ENCODE results near the gene GHR.

The GHR gene

DNA sequence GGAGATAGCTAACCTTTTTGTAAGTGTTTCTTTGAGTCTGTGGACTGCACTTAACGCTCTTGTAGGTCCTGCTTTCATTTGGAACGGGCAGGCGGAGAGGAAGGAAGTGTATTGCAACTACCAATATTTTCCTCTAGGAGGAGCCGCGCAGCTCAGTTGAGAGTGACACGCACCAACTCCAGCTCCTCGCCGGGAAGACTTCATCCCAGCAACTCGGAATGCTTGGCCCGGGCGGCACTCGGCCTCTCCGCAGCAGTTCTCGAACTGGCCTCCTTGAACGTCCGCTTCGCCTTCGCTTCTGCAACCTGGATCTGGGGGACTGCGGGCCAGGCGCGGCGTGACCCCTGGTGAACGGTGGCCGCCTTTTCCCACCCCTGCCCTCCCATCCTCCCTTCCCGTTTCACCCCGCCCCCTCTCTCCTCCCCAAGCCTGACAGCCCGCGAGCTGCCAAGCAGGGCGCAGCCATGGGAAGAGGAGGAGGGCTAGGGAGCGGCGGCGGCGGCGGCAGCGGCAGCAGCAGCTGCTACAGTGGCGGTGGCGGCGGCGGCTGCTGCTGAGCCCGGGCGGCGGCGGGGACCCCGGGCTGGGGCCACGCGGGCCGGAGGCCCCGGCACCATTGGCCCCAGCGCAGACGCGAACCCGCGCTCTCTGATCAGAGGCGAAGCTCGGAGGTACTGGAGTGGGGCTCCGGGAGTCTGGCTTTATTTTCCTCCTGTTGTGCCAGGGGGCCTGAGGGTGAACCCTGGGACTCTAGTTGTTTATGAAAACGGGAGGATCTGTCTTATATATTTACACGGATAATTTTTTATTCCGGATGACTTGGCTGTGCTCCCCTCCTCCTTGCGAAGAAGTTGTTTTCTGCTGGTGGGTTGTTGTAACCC is at the start of gene GHR:
Gene GHR (plus strand): TSS at position 155 of the 881 bp plus-strand sequence. CDS start 142,436 bp downstream, outside the sequence.
- peak; percentile 92 for DNase-seq (ENCODE audit: low spot score)

DNA sequence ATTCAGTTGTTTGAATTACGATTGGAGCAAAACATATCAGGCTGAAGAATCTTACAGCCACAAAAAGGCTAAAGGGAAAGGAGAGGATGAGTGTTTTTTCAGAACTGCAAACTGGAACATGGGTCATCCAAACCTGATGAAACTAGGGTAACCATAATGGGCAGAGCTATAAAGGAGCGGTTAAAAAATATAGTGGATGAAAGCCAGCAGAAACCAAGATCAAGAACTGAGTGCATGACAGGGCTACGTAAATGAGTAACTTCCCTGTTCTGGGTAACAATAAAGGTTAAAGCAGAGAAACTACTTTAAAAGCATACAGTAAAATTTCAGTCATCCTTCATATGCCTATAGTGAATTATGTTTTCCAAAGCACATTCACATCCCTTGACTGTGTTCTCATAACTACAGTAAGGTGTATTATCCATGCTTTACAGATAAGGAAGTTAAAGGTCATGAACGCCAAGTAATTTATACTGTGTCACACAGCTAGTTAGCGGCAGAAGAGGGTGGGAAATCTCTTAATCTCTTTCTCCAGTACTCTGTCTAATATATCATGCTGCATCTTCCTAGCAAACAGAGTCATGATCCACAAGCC is 48.5 kb upstream of the GHR start:
- no peak for DNase-seq (ENCODE audit: low spot score)

DNA sequence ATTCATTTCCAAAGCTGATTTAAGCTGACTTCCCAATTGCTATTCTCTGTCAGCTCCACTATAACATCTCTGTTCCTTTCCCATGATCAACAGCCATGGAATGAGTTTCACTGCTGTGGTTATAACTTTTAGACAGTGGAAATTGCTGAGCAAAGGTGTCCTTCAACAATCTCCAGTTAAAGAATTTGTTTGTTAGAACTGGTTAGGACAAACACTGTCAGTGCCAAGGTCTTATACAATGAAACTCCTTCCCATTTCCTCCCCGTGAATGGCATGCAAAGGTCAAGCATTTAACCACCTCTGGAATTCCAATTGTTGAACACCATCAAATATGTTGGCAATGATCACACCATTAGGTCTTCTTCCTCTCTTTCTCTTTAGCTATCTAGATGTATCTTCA is 45.7 kb upstream of the GHR start:
- no peak for DNase-seq (ENCODE audit: low spot score)

DNA sequence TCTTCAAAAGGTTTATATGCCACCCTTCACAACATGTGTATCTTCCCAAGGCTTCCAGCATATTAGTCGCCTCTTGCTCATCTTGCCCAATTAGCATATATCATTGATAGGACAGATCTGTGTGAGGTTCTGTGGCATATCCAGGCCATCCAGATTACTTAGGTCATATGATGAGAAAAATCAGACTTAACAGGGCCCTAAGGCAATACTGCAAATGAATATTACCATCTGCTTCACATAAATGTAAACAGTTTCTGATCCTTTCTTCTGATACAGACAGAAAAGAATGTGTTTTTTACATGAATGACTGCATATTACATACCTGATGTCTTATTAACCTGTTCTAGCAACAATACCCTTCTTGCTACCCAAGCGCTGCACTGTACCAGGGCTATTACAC is 41.3 kb upstream of the GHR start:
- no peak for DNase-seq (ENCODE audit: low spot score)

- no peak for DNase-seq (ENCODE audit: low spot score)
Observed at GRCh38 chr5:42387563-42387962, 35.7 kb upstream of the GHR start.

- no peak for DNase-seq (ENCODE audit: low spot score)
Observed at GRCh38 chr5:42390115-42390514, 33.1 kb upstream of the GHR start.

DNA sequence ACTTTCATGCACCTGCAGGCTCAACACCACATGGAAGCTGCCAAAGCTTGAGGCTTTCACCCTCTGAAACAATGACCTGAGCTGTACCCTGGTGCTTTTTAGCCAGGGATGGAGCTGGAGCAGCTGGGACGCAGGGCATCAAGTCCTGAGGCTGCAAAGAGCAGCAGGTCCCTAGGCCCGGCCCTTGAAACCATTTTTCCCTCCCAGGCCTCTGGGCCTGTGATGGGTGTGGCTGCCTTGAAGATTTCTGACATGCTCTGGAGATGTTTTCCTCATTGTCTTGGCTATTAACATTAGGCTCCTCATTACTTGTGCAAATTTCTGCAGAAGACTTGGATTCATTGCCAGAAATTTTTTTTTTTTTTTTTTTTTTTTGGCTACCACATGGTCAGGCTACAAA is 30.3 kb upstream of the GHR start:
- no peak for DNase-seq (ENCODE audit: low spot score)

DNA sequence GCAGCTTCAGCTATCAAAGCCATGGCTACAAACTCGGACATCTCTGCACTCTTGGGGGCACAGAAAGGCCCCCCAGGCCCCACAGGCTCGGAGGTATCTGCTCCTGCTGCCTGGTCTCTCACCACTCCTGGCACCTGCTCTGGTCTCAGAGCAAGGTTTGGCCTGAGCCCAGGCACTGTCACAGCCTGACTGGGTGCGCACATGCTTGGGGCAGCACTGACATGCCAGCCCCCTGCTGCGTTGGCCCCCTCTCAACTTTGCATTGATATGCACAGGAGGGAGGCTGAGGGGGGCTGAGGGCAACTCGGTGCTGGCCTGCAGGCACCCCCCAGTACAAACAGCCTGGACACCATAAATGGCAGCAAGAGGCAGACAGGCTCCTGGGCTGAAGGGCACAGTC is 27.1 kb upstream of the GHR start:
- no peak for DNase-seq (ENCODE audit: low spot score)

DNA sequence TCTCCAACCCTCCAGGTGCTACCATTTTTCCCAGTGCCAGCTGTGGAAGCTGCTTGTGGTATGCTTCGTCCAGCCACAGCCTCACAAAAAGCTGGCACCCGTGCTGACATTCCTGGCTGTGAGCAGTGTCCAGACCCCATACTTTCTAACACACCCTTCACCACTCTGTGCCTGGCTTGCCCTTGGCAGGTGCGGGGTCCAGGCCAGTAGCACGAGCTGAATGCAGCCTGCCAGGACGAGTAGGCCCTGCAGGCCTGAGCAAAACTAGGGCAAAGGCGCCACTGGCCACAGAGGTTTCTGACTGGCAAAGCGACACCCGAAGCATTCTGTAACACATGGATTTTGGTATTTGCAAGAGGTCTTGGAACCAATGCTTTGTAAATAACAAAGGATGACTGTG is 26.0 kb upstream of the GHR start:
- DNase-seq (ENCODE audit: low spot score) = no peak

DNA sequence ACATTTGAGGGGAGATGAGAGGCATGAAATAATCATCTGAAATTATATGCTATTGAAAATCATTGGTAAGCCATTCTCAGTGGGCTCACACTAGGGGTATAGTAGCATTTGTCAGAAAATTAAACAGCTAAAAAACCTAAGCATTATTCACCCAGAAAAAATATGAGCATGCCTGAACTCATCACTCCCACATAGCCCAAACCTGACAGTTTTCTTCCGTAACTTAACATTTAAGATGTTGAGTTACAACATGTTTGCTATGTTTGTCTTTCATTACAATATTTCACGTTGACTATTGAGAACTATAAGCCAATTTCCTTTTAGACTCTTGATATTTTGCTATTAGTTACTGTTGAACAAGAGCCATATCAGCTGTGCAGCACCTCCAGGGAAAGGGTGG is 23.5 kb upstream of the GHR start:
- no peak for DNase-seq (ENCODE audit: low spot score)

DNA sequence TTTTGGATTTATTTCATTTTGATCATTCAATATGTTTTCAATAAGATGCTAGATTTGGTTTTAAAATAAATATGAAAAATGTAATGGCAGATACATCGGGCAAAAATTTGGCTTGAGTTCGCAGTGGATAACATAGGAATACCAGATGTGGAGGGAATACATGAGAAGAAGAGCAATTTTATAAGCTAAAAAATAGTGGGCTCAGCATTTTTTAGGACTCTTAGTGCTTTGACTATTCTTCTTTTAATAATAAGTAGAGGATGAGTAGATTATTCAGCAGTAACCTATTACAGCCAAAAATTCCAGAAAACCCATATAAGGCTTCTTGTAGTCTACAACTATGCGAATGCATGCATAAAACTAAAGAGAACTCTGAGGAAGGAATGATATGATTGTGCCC is 22.8 kb upstream of the GHR start:
- DNase-seq (ENCODE audit: low spot score) = no peak

GRCh38 chr5:42403236-42403635 is 20.0 kb upstream of the GHR start:
- no peak for DNase-seq (ENCODE audit: low spot score)

GRCh38 chr5:42404366-42404765 is 18.9 kb upstream of the GHR start:
- DNase-seq (ENCODE audit: low spot score) = no peak

DNA sequence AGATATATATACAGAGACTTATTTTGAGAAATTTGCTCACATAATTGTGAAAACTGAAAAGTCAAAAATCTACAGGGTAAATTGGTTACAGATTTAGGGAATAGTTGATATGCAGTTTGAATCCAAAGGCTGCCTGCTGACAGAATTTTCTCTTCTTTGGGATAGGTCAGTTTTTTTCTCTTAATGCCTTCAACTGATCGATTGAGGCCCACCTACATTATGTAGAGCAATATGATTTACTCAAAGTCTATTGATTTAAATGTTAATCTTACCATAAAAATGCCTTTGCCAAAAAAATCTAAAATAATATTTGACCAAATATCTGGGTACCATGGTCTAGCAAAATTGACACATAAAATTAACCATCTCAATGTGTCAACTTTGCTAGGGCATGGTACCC is 3.9 kb upstream of the GHR start:
- DNase-seq (ENCODE audit: low spot score) = no peak

- DNase-seq (ENCODE audit: low spot score) = no peak
Observed at GRCh38 chr5:42422656-42423280, 471 bp upstream of the GHR start.

DNA sequence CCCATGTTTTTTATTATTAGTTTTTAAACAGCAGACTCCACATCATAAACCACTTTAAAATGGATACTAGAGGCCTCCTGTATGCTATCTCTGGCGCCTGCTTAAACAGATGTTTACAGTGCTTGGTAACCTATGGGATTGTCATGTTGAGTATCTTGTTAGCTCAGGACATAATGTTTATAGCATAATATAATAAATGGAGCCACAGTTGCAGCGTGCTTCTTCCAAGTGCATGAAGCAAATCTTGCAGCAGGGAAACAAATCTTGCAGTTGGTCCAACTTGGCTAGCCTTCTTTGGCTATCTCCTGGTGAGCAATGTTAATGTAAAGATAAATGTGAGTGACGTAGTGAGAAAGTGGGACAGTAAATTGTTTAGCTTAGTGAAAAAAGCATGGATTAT is 2.8 kb downstream of the GHR start:
- no peak for DNase-seq (ENCODE audit: low spot score)

DNA sequence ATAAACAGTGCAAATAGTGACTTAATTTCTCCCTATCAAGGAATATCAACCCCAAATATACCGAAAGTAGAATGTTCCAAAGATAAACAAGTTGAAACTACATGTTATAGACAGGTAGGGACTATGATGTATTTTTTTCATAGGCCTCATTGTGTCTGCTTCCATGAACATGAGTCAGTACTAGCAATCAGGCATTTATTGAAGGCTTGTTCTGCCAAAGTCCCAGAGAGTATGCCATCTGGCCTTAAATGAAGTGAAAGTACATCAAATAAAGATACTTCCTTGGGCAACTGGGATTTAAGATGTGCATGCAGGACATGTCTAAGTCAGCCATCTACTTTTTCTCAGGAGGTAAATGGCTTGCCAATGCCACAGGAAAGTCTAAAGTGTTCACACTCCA is 6.5 kb downstream of the GHR start:
- DNase-seq (ENCODE audit: low spot score) = peak; percentile 7

DNA sequence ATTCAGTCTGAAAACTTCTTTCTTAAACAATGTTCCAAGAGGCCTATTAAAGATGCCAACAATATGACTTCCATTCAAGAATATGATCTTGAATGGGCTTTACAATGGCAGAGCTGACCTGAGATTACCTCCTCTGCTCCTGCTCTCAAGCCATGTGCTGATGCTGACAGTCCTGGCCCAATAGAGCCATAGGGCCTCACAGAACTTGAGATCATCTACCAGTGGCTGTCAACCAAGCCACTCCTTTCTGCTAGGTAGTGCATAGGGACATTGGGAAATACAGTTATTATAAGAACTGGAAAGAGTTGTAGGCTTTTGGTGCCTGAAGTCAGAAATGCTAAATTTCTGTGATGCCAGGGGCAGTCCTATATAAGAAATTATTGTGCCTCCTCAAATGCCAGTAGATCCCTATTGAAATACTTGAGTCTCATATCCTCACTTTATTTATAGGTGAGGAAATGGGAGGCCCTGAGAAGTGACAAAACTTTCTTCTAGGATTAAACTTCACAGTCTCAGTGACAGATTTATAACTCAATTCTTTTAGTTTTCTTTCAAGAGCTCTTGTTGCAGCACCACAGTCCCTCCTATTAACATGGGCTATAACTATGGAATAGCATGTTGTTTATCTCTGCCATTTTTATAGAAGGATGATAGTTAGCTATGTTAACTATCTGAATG is 10.9 kb downstream of the GHR start:
- DNase-seq (ENCODE audit: low spot score) = no peak

- DNase-seq (ENCODE audit: low spot score) = no peak
Observed at GRCh38 chr5:42436051-42436450, 12.8 kb downstream of the GHR start.

GRCh38 chr5:42454216-42454995 is 31.2 kb downstream of the GHR start:
- DNase-seq (ENCODE audit: low spot score) = no peak

- DNase-seq (ENCODE audit: low spot score) = no peak
Observed at GRCh38 chr5:42461033-42461432, 37.8 kb downstream of the GHR start.

DNA sequence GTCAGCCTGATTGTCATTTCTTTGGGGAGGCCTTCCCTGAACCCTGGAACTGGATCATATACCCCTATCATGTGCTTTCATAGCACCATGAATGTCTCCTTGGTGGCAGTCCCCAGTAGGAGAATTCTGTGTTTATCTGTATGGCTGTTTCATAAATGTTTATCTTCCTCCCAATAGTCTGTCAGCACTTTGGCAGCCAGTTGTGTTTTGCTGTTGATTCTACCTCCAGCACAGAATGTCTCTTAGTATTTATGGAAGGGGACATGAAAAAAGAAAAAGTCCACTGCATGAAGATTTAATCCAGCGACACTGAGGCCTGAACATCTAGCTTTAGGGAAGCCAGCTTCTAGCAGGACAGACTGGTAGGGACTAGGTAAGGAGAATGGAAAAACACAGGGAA is 38.3 kb downstream of the GHR start:
- DNase-seq (ENCODE audit: low spot score) = no peak

All from Ammon's horn (tissue), 1 donor.